PFSK-1 (cell line): Measurements from ENCODE around the gene VAT1L.

Experiments used
- POLR2AphosphoS5 ChIP-seq: IDR thresholded peaks from 2 replicates; pipeline ENCODE4 v1.6.1; 2012; ENCODE audit warnings: low read depth, mild to moderate bottlenecking, control low read depth, low read length, moderate library complexity
- TAF1 ChIP-seq: IDR thresholded peaks from 2 replicates; pipeline ENCODE4 v1.6.1; 2012; ENCODE audit warnings: low read length, control low read depth, borderline replicate concordance; ENCODE audit not compliant: insufficient read depth
- TF ChIP-seq, protein P1 (sequence below), 2 experiments: IDR thresholded peaks; 2 replicates each; pipeline versions ENCODE4 v1.6.1 to v1.8.0; 2011 to 2012; ENCODE audit warnings: low read depth in 2 of 2, low read length in 2 of 2, control low read depth in 1 of 2, inconsistent platforms in 1 of 2, mild to moderate bottlenecking in 1 of 2, moderate library complexity in 1 of 2; ENCODE audit not compliant: insufficient read depth in 1 of 2

DNA sequence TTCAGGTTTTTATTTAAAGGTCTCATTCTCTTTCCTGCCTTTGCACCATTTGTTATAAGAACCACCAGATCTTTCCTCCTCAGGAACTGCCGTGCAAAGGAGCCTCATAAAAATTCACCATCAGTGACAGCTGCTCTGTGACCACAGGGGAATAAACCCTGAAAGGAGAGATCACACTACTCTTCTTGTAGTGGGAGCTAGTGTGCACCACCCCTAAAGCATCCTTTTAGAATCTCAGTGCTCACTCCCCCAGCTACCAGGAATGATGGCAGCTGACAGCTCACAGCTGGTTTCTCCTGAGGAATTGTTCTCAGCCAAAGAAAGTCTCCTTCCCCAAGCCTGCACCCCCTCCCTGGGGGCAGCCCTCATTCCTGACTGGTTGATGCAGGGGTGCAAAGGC lies 18.7 kb downstream of the VAT1L start:
- TF ChIP-seq TAF1 (no peak), POLR2AphosphoS5 (no peak)
- TF ChIP-seq, protein P1, sequence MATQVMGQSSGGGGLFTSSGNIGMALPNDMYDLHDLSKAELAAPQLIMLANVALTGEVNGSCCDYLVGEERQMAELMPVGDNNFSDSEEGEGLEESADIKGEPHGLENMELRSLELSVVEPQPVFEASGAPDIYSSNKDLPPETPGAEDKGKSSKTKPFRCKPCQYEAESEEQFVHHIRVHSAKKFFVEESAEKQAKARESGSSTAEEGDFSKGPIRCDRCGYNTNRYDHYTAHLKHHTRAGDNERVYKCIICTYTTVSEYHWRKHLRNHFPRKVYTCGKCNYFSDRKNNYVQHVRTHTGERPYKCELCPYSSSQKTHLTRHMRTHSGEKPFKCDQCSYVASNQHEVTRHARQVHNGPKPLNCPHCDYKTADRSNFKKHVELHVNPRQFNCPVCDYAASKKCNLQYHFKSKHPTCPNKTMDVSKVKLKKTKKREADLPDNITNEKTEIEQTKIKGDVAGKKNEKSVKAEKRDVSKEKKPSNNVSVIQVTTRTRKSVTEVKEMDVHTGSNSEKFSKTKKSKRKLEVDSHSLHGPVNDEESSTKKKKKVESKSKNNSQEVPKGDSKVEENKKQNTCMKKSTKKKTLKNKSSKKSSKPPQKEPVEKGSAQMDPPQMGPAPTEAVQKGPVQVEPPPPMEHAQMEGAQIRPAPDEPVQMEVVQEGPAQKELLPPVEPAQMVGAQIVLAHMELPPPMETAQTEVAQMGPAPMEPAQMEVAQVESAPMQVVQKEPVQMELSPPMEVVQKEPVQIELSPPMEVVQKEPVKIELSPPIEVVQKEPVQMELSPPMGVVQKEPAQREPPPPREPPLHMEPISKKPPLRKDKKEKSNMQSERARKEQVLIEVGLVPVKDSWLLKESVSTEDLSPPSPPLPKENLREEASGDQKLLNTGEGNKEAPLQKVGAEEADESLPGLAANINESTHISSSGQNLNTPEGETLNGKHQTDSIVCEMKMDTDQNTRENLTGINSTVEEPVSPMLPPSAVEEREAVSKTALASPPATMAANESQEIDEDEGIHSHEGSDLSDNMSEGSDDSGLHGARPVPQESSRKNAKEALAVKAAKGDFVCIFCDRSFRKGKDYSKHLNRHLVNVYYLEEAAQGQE (IDR thresholded peaks at IDR 0.05; ENCODE audit: insufficient read depth in 1 of 2, low read depth in 2 of 2, low read length in 2 of 2): no peak
